ENCODE results near the gene GAS2L3. TPM values are rescaled to one million over a fixed set of nuclear protein-coding genes. Genes with fewer than 3 reads are reported as not detected.

GAS2L3 gene
- polyA plus RNA-seq, 3 donors: 0.53 to 1.6 (median 1.1) TPM

DNA sequence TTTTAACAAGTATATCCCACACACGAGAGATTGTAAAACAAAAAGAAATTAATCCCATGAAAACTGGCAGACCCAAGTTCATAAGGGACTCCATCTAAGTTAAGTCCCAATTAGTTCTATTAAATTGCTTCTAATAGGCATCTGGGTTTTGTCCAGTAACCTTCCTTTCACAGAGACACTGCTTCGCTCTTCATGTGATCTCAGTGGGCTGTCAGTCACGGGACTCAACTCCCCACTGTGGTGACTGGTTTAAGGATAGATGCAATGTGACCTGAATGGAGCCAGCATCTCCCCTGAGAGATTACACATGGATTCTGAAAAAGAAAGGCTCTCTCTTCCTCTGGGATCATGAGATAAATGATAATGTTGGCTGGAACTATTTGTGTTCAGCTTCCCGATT lies 96.4 kb downstream of the GAS2L3 start:
- Mint-ChIP-seq H3K4me3 (no peak overlapping the region), H3K9me3 (no peaks in the 10 kb centered on the region), H3K4me1 (no peaks in the 10 kb centered on the region), H3K27ac (no peak overlapping the region), H3K27me3 (ENCODE audit: low read depth in 3 of 3) (peaks cover 6 to 12% (median 9%) of the 10 kb centered on the region in 3 donors), H3K36me3 (no peaks in the 10 kb centered on the region)
- no peak overlapping the region for H2AFZ ChIP-seq (ENCODE audit: insufficient read depth, low read depth, low read length, poor library complexity, severe bottlenecking)
- H3K9me3 ChIP-seq (replicated peaks in 1 of 2; ENCODE audit: control insufficient read depth in 1 of 2, insufficient read depth in 1 of 2, low read length in 2 of 2): no peaks in the 10 kb centered on the region
- no peaks in the 10 kb centered on the region for H3K4me1 ChIP-seq (ENCODE audit: control insufficient read depth in 1 of 2, insufficient read depth in 2 of 2, low read length in 2 of 2)
- no peak for DNase-seq
- intact Hi-C loops (cut with micrococcal nuclease): no loop called here
- H3K27me3 ChIP-seq (ENCODE audit: control insufficient read depth in 2 of 2, insufficient read depth in 2 of 2, low read length in 2 of 2): no peaks in the 10 kb centered on the region
- TF ChIP-seq, protein P1, sequence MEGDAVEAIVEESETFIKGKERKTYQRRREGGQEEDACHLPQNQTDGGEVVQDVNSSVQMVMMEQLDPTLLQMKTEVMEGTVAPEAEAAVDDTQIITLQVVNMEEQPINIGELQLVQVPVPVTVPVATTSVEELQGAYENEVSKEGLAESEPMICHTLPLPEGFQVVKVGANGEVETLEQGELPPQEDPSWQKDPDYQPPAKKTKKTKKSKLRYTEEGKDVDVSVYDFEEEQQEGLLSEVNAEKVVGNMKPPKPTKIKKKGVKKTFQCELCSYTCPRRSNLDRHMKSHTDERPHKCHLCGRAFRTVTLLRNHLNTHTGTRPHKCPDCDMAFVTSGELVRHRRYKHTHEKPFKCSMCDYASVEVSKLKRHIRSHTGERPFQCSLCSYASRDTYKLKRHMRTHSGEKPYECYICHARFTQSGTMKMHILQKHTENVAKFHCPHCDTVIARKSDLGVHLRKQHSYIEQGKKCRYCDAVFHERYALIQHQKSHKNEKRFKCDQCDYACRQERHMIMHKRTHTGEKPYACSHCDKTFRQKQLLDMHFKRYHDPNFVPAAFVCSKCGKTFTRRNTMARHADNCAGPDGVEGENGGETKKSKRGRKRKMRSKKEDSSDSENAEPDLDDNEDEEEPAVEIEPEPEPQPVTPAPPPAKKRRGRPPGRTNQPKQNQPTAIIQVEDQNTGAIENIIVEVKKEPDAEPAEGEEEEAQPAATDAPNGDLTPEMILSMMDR (IDR thresholded peaks at IDR 0.05): no peak
- no peak overlapping the region for H3K9ac ChIP-seq (ENCODE audit: insufficient read depth, low read length, poor library complexity, severe bottlenecking)
- H3K36me3 ChIP-seq (replicated peaks in 1 of 2; ENCODE audit: control insufficient read depth in 1 of 2, insufficient read depth in 2 of 2, low read length in 2 of 2): no peaks in the 10 kb centered on the region
- no peak overlapping the region for H3K4me2 ChIP-seq (replicated peaks; ENCODE audit: extremely low read depth, low read length, poor library complexity, severe bottlenecking)
- WGBS (ENCODE audit: insufficient coverage): 43% methylated on average over 1 of the region's 4 CpGs
- H3K79me2 ChIP-seq (ENCODE audit: insufficient read depth, low read length): no peaks in the 10 kb centered on the region
- H3K27ac ChIP-seq (ENCODE audit: low read depth in 1 of 2, low read length in 2 of 2): no peak overlapping the region
- no peak overlapping the region for H3K4me3 ChIP-seq (replicated peaks in 1 of 3; ENCODE audit: low read depth in 2 of 3, low read length in 3 of 3)
- H4K20me1 ChIP-seq (ENCODE audit: insufficient read depth, low read length): no peaks in the 10 kb centered on the region

DNA sequence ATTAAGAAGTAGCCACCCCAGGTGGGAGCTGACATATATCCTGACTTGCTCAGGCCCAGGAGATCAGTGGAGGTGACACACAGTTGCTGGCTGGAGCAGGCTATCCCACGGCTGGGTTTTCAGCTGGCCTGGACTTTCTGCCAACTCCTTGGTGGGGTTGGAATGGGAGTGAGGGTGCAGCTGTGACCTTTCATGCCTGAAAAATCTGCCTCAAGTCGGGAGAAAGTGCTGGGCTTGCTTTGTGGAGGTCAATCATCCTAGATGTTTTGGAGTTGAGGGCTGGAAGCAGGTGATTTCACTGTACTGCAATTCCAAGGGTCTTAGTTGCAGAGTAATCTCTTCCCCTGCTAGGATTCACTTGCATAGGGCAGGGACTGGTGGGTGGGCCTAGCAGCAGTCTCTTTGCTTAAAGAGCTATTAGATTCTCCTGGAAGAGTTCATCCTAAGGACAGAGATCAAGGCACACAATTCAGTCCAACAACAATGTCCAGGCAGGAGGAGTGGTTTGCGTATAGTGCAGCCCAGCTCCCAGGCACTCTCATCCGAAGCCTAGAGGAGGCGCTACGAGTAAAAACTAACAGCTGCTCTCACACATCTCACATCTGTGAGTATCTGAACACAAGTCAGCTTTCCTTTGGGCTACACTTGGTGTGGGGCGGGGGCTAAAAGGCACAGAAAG lies 98.1 kb downstream of the GAS2L3 start:
- Histone ChIP-seq H3K9ac (ENCODE audit: insufficient read depth, low read length, poor library complexity, severe bottlenecking) (no peak overlapping the region), H4K20me1 (ENCODE audit: insufficient read depth, low read length) (no peaks in the 10 kb centered on the region), H3K27me3 (ENCODE audit: control insufficient read depth in 2 of 2, insufficient read depth in 2 of 2, low read length in 2 of 2) (no peaks in the 10 kb centered on the region), H3K4me1 (ENCODE audit: control insufficient read depth in 1 of 2, insufficient read depth in 2 of 2, low read length in 2 of 2) (no peaks in the 10 kb centered on the region), H3K27ac (ENCODE audit: low read depth in 1 of 2, low read length in 2 of 2) (no peak overlapping the region), H3K9me3 (replicated peaks in 1 of 2; ENCODE audit: control insufficient read depth in 1 of 2, insufficient read depth in 1 of 2, low read length in 2 of 2) (no peaks in the 10 kb centered on the region), H3K4me3 (replicated peaks in 1 of 3; ENCODE audit: low read depth in 2 of 3, low read length in 3 of 3) (no peak overlapping the region), H2AFZ (ENCODE audit: insufficient read depth, low read depth, low read length, poor library complexity, severe bottlenecking) (no peak overlapping the region), H3K79me2 (ENCODE audit: insufficient read depth, low read length) (no peaks in the 10 kb centered on the region), H3K36me3 (replicated peaks in 1 of 2; ENCODE audit: control insufficient read depth in 1 of 2, insufficient read depth in 2 of 2, low read length in 2 of 2) (no peaks in the 10 kb centered on the region), H3K4me2 (replicated peaks; ENCODE audit: extremely low read depth, low read length, poor library complexity, severe bottlenecking) (no peak overlapping the region)
- peaks cover 6 to 8% (median 8%) of the 10 kb centered on the region in 3 donors for H3K27me3 Mint-ChIP-seq (ENCODE audit: low read depth in 3 of 3)
- TF ChIP-seq, protein P1 (IDR thresholded peaks at IDR 0.05): no peak
- no peaks in the 10 kb centered on the region for H3K36me3 Mint-ChIP-seq
- H3K4me1 Mint-ChIP-seq: no peaks in the 10 kb centered on the region
- no peak overlapping the region for H3K4me3 Mint-ChIP-seq
- 90% methylated on average over 2 of the region's 7 CpGs for WGBS (ENCODE audit: insufficient coverage)
- peaks cover 0 to 3% (median 0%) of the 10 kb centered on the region in 7 donors for H3K9me3 Mint-ChIP-seq
- no peak overlapping the region for H3K27ac Mint-ChIP-seq
- intact Hi-C loops (cut with micrococcal nuclease): no loop called here
- DNase-seq: no peak
